H1 (cell line): ENCODE measurements around the gene COL6A1. TPM values are rescaled to one million over a fixed set of nuclear protein-coding genes. Genes with fewer than 3 reads are reported as not detected.

Experiments used
- CTCF ChIA-PET: fragments of 300-600 bp; sonication (Branson Sonifier 250); formaldehyde crosslinking; loops from one replicate; lab custom pipeline; 2021; ENCODE audit not compliant: partially characterized antibody; lab: Charles Lee
- POLR2A ChIA-PET: fragments of 300-600 bp; sonication (Branson Sonifier 250); formaldehyde crosslinking; loops from one replicate; lab custom pipeline; 2021; ENCODE audit warnings: inconsistent platforms; ENCODE audit not compliant: partially characterized antibody; lab: Charles Lee
- DNase-seq, 2 experiments: peaks; one replicate each; pipeline versions ENCODE4 v3.0.0 to v3.0.0-alpha.2; 2010 to 2022; ENCODE audit warnings: low spot score in 2 of 2, low read depth in 1 of 2, mixed read lengths in 1 of 2
- FAIRE-seq: peaks from 2 replicates; lab custom pipeline; 2011; peaks lifted over from hg19 to GRCh38; lab: Jason Lieb, UNC
- H2AFZ ChIP-seq: 2 replicates; pipeline ENCODE4 v1.8.1; 2012; ENCODE audit warnings: low read length, inconsistent platforms
- H2AK5ac ChIP-seq: 2 replicates; pipeline ENCODE4 v1.6.1; 2013; ENCODE audit warnings: low read depth, low read length
- H2BK120ac ChIP-seq: replicated peaks from 2 replicates; pipeline ENCODE3; 2013; ENCODE audit warnings: low read depth, low read length, inconsistent platforms
- H2BK12ac ChIP-seq: 2 replicates; pipeline ENCODE4 v1.6.1; 2013; ENCODE audit warnings: low read depth, low read length
- H2BK15ac ChIP-seq: 2 replicates; pipeline ENCODE4 v1.6.1; 2013; ENCODE audit warnings: low read length
- H2BK20ac ChIP-seq: 2 replicates; pipeline ENCODE4 v1.6.1; 2013; ENCODE audit warnings: low read length
- H2BK5ac ChIP-seq: 2 replicates; pipeline ENCODE4 v1.6.1; 2013; ENCODE audit warnings: low read depth, low read length
- H3K14ac ChIP-seq: 2 replicates; pipeline ENCODE4 v1.6.1; 2013; ENCODE audit warnings: inconsistent platforms; ENCODE audit not compliant: insufficient read length
- H3K18ac ChIP-seq: 2 replicates; pipeline ENCODE4 v1.6.1; 2013; ENCODE audit warnings: low read length; ENCODE audit errors: extremely low read depth
- H3K23ac ChIP-seq: 2 replicates; pipeline ENCODE4 v1.6.1; 2013; ENCODE audit warnings: inconsistent platforms; ENCODE audit not compliant: insufficient read length
- H3K23me2 ChIP-seq: 2 replicates; pipeline ENCODE4 v1.6.1; 2013; ENCODE audit warnings: low read depth, low read length
- H3K27ac ChIP-seq: 2 replicates; pipeline ENCODE4 v1.6.1; 2011; ENCODE audit warnings: low read depth, low read length, inconsistent platforms
- H3K27me3 ChIP-seq, 4 experiments: replicated peaks in 1 of 4; 1 replicate in 1 of 4; 2 replicates in 3 of 4; pipeline versions ENCODE4 v1.6.1 to v1.8.1; 2011 to 2013; ENCODE audit warnings: low read length in 3 of 4, mild to moderate bottlenecking in 3 of 4, inconsistent platforms in 2 of 4, mixed read lengths in 2 of 4, moderate library complexity in 1 of 4; ENCODE audit not compliant: control insufficient read depth in 3 of 4, insufficient read depth in 3 of 4; ENCODE audit errors: extremely low read depth in 1 of 4
- H3K36me3 ChIP-seq, 4 experiments: 2 replicates each; pipeline versions ENCODE4 v1.6.1 to v1.8.1; 2011 to 2013; ENCODE audit warnings: mild to moderate bottlenecking in 4 of 4, low read length in 3 of 4, moderate library complexity in 2 of 4, control low read depth in 1 of 4, inconsistent platforms in 1 of 4; ENCODE audit not compliant: insufficient read depth in 4 of 4, control insufficient read depth in 2 of 4
- H3K4ac ChIP-seq: replicated peaks from 2 replicates; pipeline ENCODE3; 2013; ENCODE audit warnings: low read length, low read depth, mixed read lengths, inconsistent platforms; ENCODE audit not compliant: insufficient read length
- H3K4me1 ChIP-seq, 4 experiments: replicated peaks in 1 of 4; 1 replicate in 1 of 4; 2 replicates in 3 of 4; pipeline versions ENCODE4 v1.6.1 to v1.8.1; 2011 to 2013; ENCODE audit warnings: low read length in 3 of 4, inconsistent platforms in 2 of 4, mixed read lengths in 1 of 4; ENCODE audit not compliant: insufficient read depth in 4 of 4, control insufficient read depth in 3 of 4
- H3K4me2 ChIP-seq, 2 experiments: 2 replicates each; pipeline versions ENCODE4 v1.6.1 to v1.8.1; 2011 to 2013; ENCODE audit warnings: low read depth in 2 of 2, low read length in 2 of 2, control low read depth in 1 of 2, inconsistent platforms in 1 of 2, mild to moderate bottlenecking in 1 of 2; ENCODE audit not compliant: insufficient read depth in 1 of 2
- H3K4me3 ChIP-seq, 4 experiments: fragments of 200-600, 300-600 bp in 1 of 4; sonication (generic), shearing (Covaris generic), sonication (Bioruptor Twin) in 1 of 4; 2 replicates each; pipeline versions ENCODE4 v1.5.1 to v1.8.1; 2011 to 2016; ENCODE audit warnings: low read length in 4 of 4, low read depth in 3 of 4, control low read depth in 2 of 4, inconsistent platforms in 2 of 4, mild to moderate bottlenecking in 2 of 4, mixed read lengths in 1 of 4, moderate library complexity in 1 of 4; ENCODE audit not compliant: insufficient read depth in 2 of 4; ENCODE audit errors: extremely low read depth in 1 of 4
- H3K56ac ChIP-seq: replicated peaks from 2 replicates; pipeline ENCODE3; 2013; ENCODE audit warnings: low read depth, mild to moderate bottlenecking, mixed read lengths, low read length, inconsistent platforms; ENCODE audit not compliant: insufficient read length
- H3K79me1 ChIP-seq: 2 replicates; pipeline ENCODE4 v1.6.1; 2013; ENCODE audit warnings: low read depth, low read length, control low read depth
- H3K79me2 ChIP-seq, 2 experiments: 2 replicates each; pipeline versions ENCODE4 v1.6.1 to v1.8.1; 2012 to 2013; ENCODE audit warnings: low read length in 2 of 2, mild to moderate bottlenecking in 2 of 2, inconsistent platforms in 1 of 2; ENCODE audit not compliant: insufficient read depth in 2 of 2, control insufficient read depth in 1 of 2
- H3K9ac ChIP-seq, 4 experiments: replicated peaks in 1 of 4; 1 replicate in 1 of 4; 2 replicates in 3 of 4; pipeline versions ENCODE4 v1.6.1 to v1.8.1; 2011 to 2013; ENCODE audit warnings: low read depth in 3 of 4, low read length in 3 of 4, control low read depth in 2 of 4, mild to moderate bottlenecking in 2 of 4, moderate library complexity in 2 of 4, inconsistent platforms in 1 of 4; ENCODE audit errors: extremely low read depth in 1 of 4
- H3K9me3 ChIP-seq, 2 experiments: 2 replicates each; pipeline versions ENCODE4 v1.6.1 to v1.8.1; 2012 to 2013; ENCODE audit warnings: mild to moderate bottlenecking in 2 of 2, moderate library complexity in 2 of 2, control low read depth in 1 of 2, inconsistent platforms in 1 of 2, low read depth in 1 of 2, low read length in 1 of 2, mixed read lengths in 1 of 2; ENCODE audit not compliant: insufficient read depth in 2 of 2
- H4K20me1 ChIP-seq, 2 experiments: replicated peaks in 1 of 2; 2 replicates each; pipeline versions ENCODE3 to v1.8.1; 2011 to 2013; ENCODE audit warnings: inconsistent platforms in 2 of 2, low read length in 2 of 2, mild to moderate bottlenecking in 1 of 2; ENCODE audit not compliant: insufficient read depth in 2 of 2, control insufficient read depth in 1 of 2
- H4K5ac ChIP-seq: 2 replicates; pipeline ENCODE4 v1.6.1; 2013; ENCODE audit warnings: low read length, low read depth, mixed read lengths, inconsistent platforms; ENCODE audit not compliant: insufficient read length
- H4K8ac ChIP-seq: 2 replicates; pipeline ENCODE4 v1.8.0; 2013; ENCODE audit warnings: mild to moderate bottlenecking, moderate library complexity, low read length, inconsistent platforms; ENCODE audit not compliant: insufficient read depth; ENCODE audit errors: extremely low read depth
- H4K91ac ChIP-seq: replicated peaks from 2 replicates; pipeline ENCODE3; 2013; ENCODE audit warnings: low read length, mixed read lengths, inconsistent platforms; ENCODE audit not compliant: insufficient read length
- BCL11A ChIP-seq, 2 experiments: IDR thresholded peaks; one replicate each; pipeline ENCODE4 v1.6.1; 2011; ENCODE audit warnings: low read depth in 2 of 2, low read length in 2 of 2, mild to moderate bottlenecking in 2 of 2
- CBX8 ChIP-seq: fragments of 300-800, 300-1000 bp; sonication (generic); IDR thresholded peaks from 2 replicates; pipeline ENCODE4 v1.7.1; 2016; ENCODE audit warnings: low read depth, low read length, borderline replicate concordance
- CHD2 ChIP-seq: IDR thresholded peaks from 2 replicates; pipeline ENCODE4 v1.6.1; 2012; ENCODE audit warnings: low read length, improper control_type of control experiment
- CTCF ChIP-seq, 3 experiments: IDR thresholded peaks; 1 replicate in 2 of 3; 2 replicates in 1 of 3; pipeline versions ENCODE4 v1.5.1 to v1.6.1; 2011; ENCODE audit warnings: low read length in 3 of 3, mild to moderate bottlenecking in 3 of 3, inconsistent platforms in 2 of 3, low read depth in 1 of 3, moderate library complexity in 1 of 3; ENCODE audit not compliant: insufficient read depth in 1 of 3; ENCODE audit errors: control extremely low read depth in 1 of 3
- EP300 ChIP-seq, 2 experiments: IDR thresholded peaks; 1 replicate in 1 of 2; 2 replicates in 1 of 2; pipeline ENCODE4 v1.6.1; 2011 to 2012; ENCODE audit warnings: low read depth in 2 of 2, low read length in 2 of 2, mild to moderate bottlenecking in 2 of 2, borderline replicate concordance in 1 of 2, inconsistent platforms in 1 of 2, moderate library complexity in 1 of 2
- KDM4A ChIP-seq: IDR thresholded peaks from one replicate; pipeline ENCODE4 v1.7.1; 2012; ENCODE audit warnings: low read depth, mild to moderate bottlenecking, moderate library complexity, low read length, inconsistent platforms; ENCODE audit not compliant: severe bottlenecking
- NRF1 ChIP-seq: IDR thresholded peaks from 2 replicates; pipeline ENCODE4 v1.6.1; 2011; ENCODE audit warnings: mild to moderate bottlenecking, low read depth, low read length, improper control_type of control experiment
- RAD21 ChIP-seq, 2 experiments: IDR thresholded peaks in 1 of 2; conservative IDR thresholded peaks in 1 of 2; 2 replicates each; pipeline ENCODE4 v1.6.1; 2011; ENCODE audit warnings: low read depth in 2 of 2, low read length in 2 of 2, improper control_type of control experiment in 1 of 2, inconsistent platforms in 1 of 2, mild to moderate bottlenecking in 1 of 2, moderate library complexity in 1 of 2
- RNF2 ChIP-seq: fragments of 200-900, 300-1000 bp; sonication (generic); IDR thresholded peaks from 2 replicates; pipeline ENCODE4 v1.7.1; 2016; ENCODE audit warnings: borderline replicate concordance, low read depth, mild to moderate bottlenecking, antibody characterized with exemption, low read length; ENCODE audit not compliant: poor library complexity, severe bottlenecking; ENCODE audit errors: missing control alignments
- SUZ12 ChIP-seq: fragments of 200-600 bp; sonication (generic); IDR thresholded peaks from 2 replicates; pipeline ENCODE4 v1.6.1; 2012; ENCODE audit warnings: mild to moderate bottlenecking, inconsistent platforms, low read length, moderate library complexity, mixed read lengths
- WGBS, 2 experiments: shearing (Covaris generic) in 1 of 2; methylation state at CpG; one replicate each; pipeline versions ENCODE4 v1.1.6 to v1.1.7; 2013 to 2015; ENCODE audit warnings: low lambda C conversion rate in 2 of 2, mixed read lengths in 2 of 2, inconsistent platforms in 1 of 2, low coverage in 1 of 2, missing lambda C conversion rate in 1 of 2; ENCODE audit not compliant: insufficient replicate concordance in 2 of 2, insufficient coverage in 1 of 2, insufficient read length in 1 of 2; ENCODE audit errors: extremely low coverage in 1 of 2, missing lambda C conversion rate in 1 of 2; 5-methylcytosine and 5-hydroxymethylcytosine counted together
- polyA plus RNA-seq, 7 experiments: library from polyadenylated mRNA; depleted of rRNA in 3 of 7; stranded (reverse) in 5 of 7; unstranded in 2 of 7; fragments of >200 nt in 5 of 7; fragments of 200-250 nt in 2 of 7; gene quantifications; 1 replicate in 5 of 7; 2 replicates in 1 of 7; 4 replicates in 1 of 7; pipeline versions ENCODE4 v1.2.1 to v1.2.3, GENCODE V29; 2011 to 2013; ENCODE audit warnings: missing spikeins in 2 of 7, mixed read lengths in 2 of 7
- total RNA-seq: library from RNA; stranded (reverse); fragmentation: NEBNext Ultra II Directional; extraction: Animal tissue kit (Norgen Biotek cat#: 25700); gene quantifications from 2 replicates; pipeline ENCODE4 v1.2.1, GENCODE V29; 2021

COL6A1 gene
- total and polyA plus RNA-seq, 2 of the 8 experiments (the other 6 are each of a cell fraction or from before 2014, with no cell fraction given): 100 to 115 TPM

GRCh38 chr21:46040707-46041106 is 59.1 kb downstream of the COL6A1 start:
- Histone ChIP-seq H2BK5ac (peak overlapping the region; percentile 44; the same call in 1 of the 2 replicates), H3K14ac (no peak overlapping the region), H3K79me1 (no peaks in the 10 kb centered on the region), H3K36me3 (no peaks in the 10 kb centered on the region), H3K18ac (no peak overlapping the region), H2BK20ac (no peak overlapping the region), H2BK12ac (no peak overlapping the region), H4K8ac (0 out of 2 replicates have a peak overlapping the region, but pooled peaks have one; percentile 3), H2AK5ac (no peak overlapping the region), H3K4me3 (no peak overlapping the region), H2BK15ac (no peak overlapping the region), H2BK120ac (no peak overlapping the region), H3K4me1 (peaks cover 0 to 3% (median 0%) of the 10 kb centered on the region in 4 experiments; a peak in 3 of 7 replicates), H3K23me2 (peaks cover 4% of the 10 kb centered on the region; the same call in 1 of the 2 replicates), H3K4me2 (no peak overlapping the region), H4K91ac (no peak overlapping the region), H3K27ac (no peak overlapping the region), H4K20me1 (no peaks in the 10 kb centered on the region), H2AFZ (no peak overlapping the region), H3K23ac (no peak overlapping the region), H3K79me2 (no peaks in the 10 kb centered on the region), H3K9ac (no peak overlapping the region), H4K5ac (no peak overlapping the region), H3K56ac (no peak overlapping the region), H3K9me3 (no peaks in the 10 kb centered on the region), H3K27me3 (no peaks in the 10 kb centered on the region), H3K4ac (no peak overlapping the region)
- ChIA-PET CTCF (no interaction called here), POLR2A (no interaction called here)
- DNase-seq: no peak
- WGBS, 2 experiments: 79% methylated on average over 9 of the region's 10 CpGs; no CpG with 5 or more reads in 1 of the 2 experiments
- no peak for FAIRE-seq
- TF ChIP-seq NRF1: no peak
- no peak for TF ChIP-seq EP300 (IDR thresholded peaks at IDR 0.05; ENCODE audit: borderline replicate concordance in 1 of 2, low read depth in 2 of 2, low read length in 2 of 2)
- no peak for TF ChIP-seq KDM4A
- no peak for TF ChIP-seq BCL11A (IDR thresholded peaks at IDR 0.05; ENCODE audit: low read depth in 2 of 2, low read length in 2 of 2)
- TF ChIP-seq CBX8: no peak
- no peak for TF ChIP-seq CTCF (IDR thresholded peaks at IDR 0.05; ENCODE audit: control extremely low read depth in 1 of 3, insufficient read depth in 1 of 3, low read depth in 1 of 3, low read length in 3 of 3)
- no peak for TF ChIP-seq CHD2
- no peak for TF ChIP-seq SUZ12
- TF ChIP-seq RNF2: no peak
- TF ChIP-seq RAD21 (IDR thresholded peaks at IDR 0.05 in 1 of 2, conservative IDR thresholded peaks at IDR 0.05 in 1 of 2; ENCODE audit: low read depth in 2 of 2, low read length in 2 of 2): no peak
